Neuronal stem cell (in vitro differentiated cells): Measurements from ENCODE around the gene TMEM205.
"Not testable (repeated sequence)": the region's sequence is repeated elsewhere in the genome, so short reads cannot be mapped to it uniquely, and the experiment has no call there.

Source experiments
- DNase-seq: peaks from one replicate; pipeline ENCODE4 v3.0.0-alpha.2; 2013; ENCODE audit warnings: low spot score
- H2AFZ ChIP-seq: one replicate; pipeline ENCODE4 v1.6.1; 2013; ENCODE audit warnings: mild to moderate bottlenecking, low read length, inconsistent platforms
- H2AK5ac ChIP-seq: 2 replicates; pipeline ENCODE4 v1.6.1; 2013; ENCODE audit warnings: low read depth, mild to moderate bottlenecking, inconsistent platforms, low read length, moderate library complexity, mixed read lengths
- H2BK120ac ChIP-seq: 2 replicates; pipeline ENCODE4 v1.6.1; 2013; ENCODE audit warnings: low read depth, mild to moderate bottlenecking, inconsistent platforms, low read length, moderate library complexity, mixed read lengths
- H2BK12ac ChIP-seq: one replicate; pipeline ENCODE4 v1.6.1; 2013; ENCODE audit warnings: low read length, inconsistent platforms
- H2BK15ac ChIP-seq: 2 replicates; pipeline ENCODE4 v1.6.1; 2013; ENCODE audit warnings: mild to moderate bottlenecking, low read length, inconsistent platforms, mixed read lengths
- H2BK5ac ChIP-seq: one replicate; pipeline ENCODE4 v1.6.1; 2013; ENCODE audit warnings: inconsistent platforms, mild to moderate bottlenecking, low read length, moderate library complexity
- H3K14ac ChIP-seq: one replicate; pipeline ENCODE4 v1.6.1; 2013; ENCODE audit warnings: low read length, inconsistent platforms
- H3K18ac ChIP-seq: 2 replicates; pipeline ENCODE4 v1.6.1; 2013; ENCODE audit warnings: low read length, inconsistent platforms
- H3K23ac ChIP-seq: 2 replicates; pipeline ENCODE4 v1.6.1; 2013; ENCODE audit warnings: low read depth, mild to moderate bottlenecking, mixed read lengths, low read length, inconsistent platforms; ENCODE audit not compliant: poor library complexity
- H3K27ac ChIP-seq: replicated peaks from 3 replicates; pipeline ENCODE4 v1.5.1; 2013; ENCODE audit warnings: low read length, inconsistent platforms
- H3K27me3 ChIP-seq, 3 experiments: 2 replicates each; pipeline ENCODE4 v1.6.1; 2013; ENCODE audit warnings: low read length in 3 of 3, mild to moderate bottlenecking in 2 of 3, inconsistent platforms in 1 of 3, low read depth in 1 of 3, mixed read lengths in 1 of 3, moderate library complexity in 1 of 3; ENCODE audit not compliant: control insufficient read depth in 3 of 3, insufficient read depth in 3 of 3
- H3K36me3 ChIP-seq, 2 donors: replicated peaks in 1 of 2; 2 replicates each; pipeline ENCODE4 v1.6.1; 2013; ENCODE audit warnings: low read length in 2 of 2; ENCODE audit not compliant: control insufficient read depth in 2 of 2, insufficient read depth in 2 of 2
- H3K4ac ChIP-seq: 2 replicates; pipeline ENCODE4 v1.6.1; 2013; ENCODE audit warnings: inconsistent platforms, mild to moderate bottlenecking, low read length, moderate library complexity
- H3K4me1 ChIP-seq, 2 donors: 1 replicate in 1 of 2; 2 replicates in 1 of 2; pipeline ENCODE4 v1.6.1; 2013; ENCODE audit warnings: low read length in 2 of 2, low read depth in 1 of 2; ENCODE audit not compliant: control insufficient read depth in 2 of 2, insufficient read depth in 1 of 2
- H3K4me2 ChIP-seq: one replicate; pipeline ENCODE4 v1.6.1; 2013; ENCODE audit warnings: mild to moderate bottlenecking, low read length, inconsistent platforms; ENCODE audit not compliant: insufficient read depth, poor library complexity, severe bottlenecking
- H3K4me3 ChIP-seq, 2 donors: 2 replicates each; pipeline ENCODE4 v1.5.1; 2013; ENCODE audit warnings: low read length in 2 of 2, mild to moderate bottlenecking in 2 of 2, inconsistent platforms in 1 of 2, moderate library complexity in 1 of 2
- H3K79me1 ChIP-seq: one replicate; pipeline ENCODE4 v1.6.1; 2013; ENCODE audit warnings: low read depth, mild to moderate bottlenecking, inconsistent platforms, low read length, moderate library complexity
- H3K9ac ChIP-seq: one replicate; pipeline ENCODE4 v1.6.1; 2013; ENCODE audit warnings: mild to moderate bottlenecking, low read depth, low read length, inconsistent platforms; ENCODE audit not compliant: poor library complexity
- H3K9me3 ChIP-seq, 2 donors: replicated peaks in 1 of 2; 2 replicates each; pipeline versions ENCODE3 to v1.6.1; 2013; ENCODE audit warnings: low read length in 2 of 2, mild to moderate bottlenecking in 2 of 2, inconsistent platforms in 1 of 2, low read depth in 1 of 2, mixed read lengths in 1 of 2, moderate library complexity in 1 of 2; ENCODE audit not compliant: control insufficient read depth in 2 of 2, insufficient read depth in 1 of 2
- H4K8ac ChIP-seq: one replicate; pipeline ENCODE4 v1.6.1; 2013; ENCODE audit warnings: low read depth, mild to moderate bottlenecking, inconsistent platforms, low read length, moderate library complexity
- H4K91ac ChIP-seq: one replicate; pipeline ENCODE4 v1.6.1; 2013; ENCODE audit warnings: low read length, low read depth, mild to moderate bottlenecking, inconsistent platforms; ENCODE audit not compliant: poor library complexity
- WGBS, 2 donors: extraction: QIAGEN DNeasy Blood & Tissue Kit; methylation state at CpG; one replicate each; pipeline ENCODE4 v1.1.7; 2013; ENCODE audit warnings: missing lambda C conversion rate in 2 of 2, mixed read lengths in 1 of 2; ENCODE audit not compliant: insufficient read length in 2 of 2, insufficient replicate concordance in 1 of 2; ENCODE audit errors: extremely low coverage in 2 of 2; 5-methylcytosine and 5-hydroxymethylcytosine counted together

Gene TMEM205

DNA sequence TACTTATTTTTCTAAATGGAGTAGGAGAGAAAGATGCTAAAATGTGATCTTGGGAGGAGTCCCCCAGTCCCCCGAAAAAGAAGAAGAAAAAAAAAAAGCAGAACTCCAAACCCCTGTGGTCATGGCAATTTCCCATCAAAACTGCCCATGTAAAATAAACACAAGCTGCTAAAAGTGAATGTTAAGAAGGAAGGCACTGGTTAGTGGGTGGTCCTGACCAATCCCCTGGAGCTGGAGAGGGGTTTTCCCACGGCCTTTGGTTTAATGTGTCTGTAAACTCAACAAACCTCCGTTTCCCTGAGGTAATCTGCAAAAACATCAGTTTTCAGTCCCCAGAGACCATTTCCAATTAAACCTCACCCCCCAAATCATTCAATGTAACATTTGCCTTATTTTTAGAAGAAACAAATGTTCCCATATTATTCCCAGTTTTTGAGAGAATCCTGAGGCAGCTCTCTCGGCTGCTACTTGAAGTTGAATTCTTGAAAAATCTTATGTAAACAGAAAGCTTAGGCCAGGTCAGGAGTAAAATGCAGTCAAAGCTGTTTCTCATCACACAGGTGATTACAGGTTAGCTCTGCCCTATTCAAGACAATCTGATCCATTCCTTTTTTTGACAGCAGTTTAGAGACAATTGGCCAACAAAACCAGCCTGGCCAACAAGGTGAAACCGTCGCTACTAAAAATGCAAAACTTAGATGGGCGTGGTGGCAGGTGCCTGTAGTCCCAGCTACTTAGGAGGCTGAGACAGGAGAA, 23.6 kb downstream of the TMEM205 start:
- no peak overlapping the region for H3K4me3 ChIP-seq
- no peak overlapping the region for H2BK120ac ChIP-seq
- H3K4me2 ChIP-seq: no peak overlapping the region
- H2BK5ac ChIP-seq: no peak overlapping the region
- H3K9me3 ChIP-seq: no peaks in the 10 kb centered on the region
- H2BK12ac ChIP-seq: no peak overlapping the region
- H3K9ac ChIP-seq: no peak overlapping the region
- H3K4ac ChIP-seq: no peak overlapping the region
- no peak overlapping the region for H3K14ac ChIP-seq
- H2BK15ac ChIP-seq: no peak overlapping the region
- H2AK5ac ChIP-seq: no peak overlapping the region
- H3K18ac ChIP-seq: no peak overlapping the region
- H3K27ac ChIP-seq: no peak overlapping the region
- peaks cover 0 to 3% of the 10 kb centered on the region in 2 donors for H3K4me1 ChIP-seq
- no peak overlapping the region for H2AFZ ChIP-seq
- peaks cover 2% of the 10 kb centered on the region for H3K79me1 ChIP-seq
- no peaks in the 10 kb centered on the region for H3K27me3 ChIP-seq
- H3K36me3 ChIP-seq: peaks cover 0 to 14% of the 10 kb centered on the region in 2 donors
- no CpG with 5 or more reads among the region's 7 CpGs for WGBS, 2 donors
- no peak overlapping the region for H4K91ac ChIP-seq
- H3K23ac ChIP-seq: no peak overlapping the region
- no peak for DNase-seq
- H4K8ac ChIP-seq: no peak overlapping the region

DNA sequence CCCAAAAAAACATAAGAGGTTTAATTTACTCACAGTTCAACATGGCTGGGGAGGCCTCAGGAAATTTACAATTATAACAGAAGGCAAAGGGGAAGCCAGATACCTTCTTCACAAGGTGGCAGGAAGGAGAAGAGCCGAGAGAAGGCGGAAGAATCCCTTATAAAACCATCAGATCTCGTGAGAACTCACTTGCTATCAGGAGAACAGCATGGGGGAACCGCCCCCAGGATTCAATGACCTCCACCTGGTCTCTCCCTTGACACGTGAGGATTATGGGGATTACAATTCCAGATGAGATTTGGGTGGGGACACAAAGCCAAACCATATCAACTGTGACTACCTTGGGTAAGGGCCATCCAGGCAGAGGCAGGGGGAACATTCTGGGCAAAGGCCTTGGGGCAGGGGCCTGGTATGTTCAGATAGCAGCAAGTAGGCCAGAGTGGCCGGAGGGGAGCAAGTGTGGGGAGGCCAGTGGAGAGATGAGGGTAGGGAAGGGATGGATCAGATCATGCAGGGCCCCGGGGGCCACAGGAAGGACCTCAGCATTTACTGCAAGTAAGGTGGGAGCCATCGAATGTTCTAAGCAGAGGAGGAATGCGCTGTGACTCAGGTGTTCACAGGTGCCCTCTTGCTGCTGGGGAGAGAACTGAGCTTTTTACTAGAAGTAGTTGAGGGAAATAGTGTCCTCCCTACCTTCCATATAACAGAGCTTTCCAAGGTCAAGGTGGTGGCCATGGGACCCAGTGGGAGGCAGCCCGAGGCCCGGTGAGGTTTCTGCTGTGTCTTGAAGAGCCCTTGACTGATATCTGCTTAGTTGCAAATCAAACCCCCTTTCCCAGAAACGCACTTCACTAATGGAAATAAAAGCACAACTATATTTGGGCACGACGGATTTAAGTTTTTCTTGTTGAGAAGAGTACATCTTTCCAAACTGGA, 24.6 kb downstream of the TMEM205 start:
- H2BK120ac ChIP-seq: no peak overlapping the region
- H3K4me3 ChIP-seq: no peak overlapping the region
- no peak overlapping the region for H2BK5ac ChIP-seq
- no peak overlapping the region for H2BK12ac ChIP-seq
- peaks cover 0 to 6% of the 10 kb centered on the region in 2 donors for H3K36me3 ChIP-seq
- H4K8ac ChIP-seq: no peak overlapping the region
- H3K18ac ChIP-seq: no peak overlapping the region
- DNase-seq: no peak
- no peak overlapping the region for H3K14ac ChIP-seq
- no peak overlapping the region for H3K9ac ChIP-seq
- no peak overlapping the region for H3K4ac ChIP-seq
- H3K4me2 ChIP-seq: no peak overlapping the region
- H2AFZ ChIP-seq: no peak overlapping the region
- no peak overlapping the region for H3K27ac ChIP-seq
- H3K9me3 ChIP-seq: no peaks in the 10 kb centered on the region
- no CpG with 5 or more reads among the region's 14 CpGs for WGBS, 2 donors
- H3K4me1 ChIP-seq: peaks cover 0 to 3% of the 10 kb centered on the region in 2 donors
- H3K27me3 ChIP-seq: no peaks in the 10 kb centered on the region
- no peak overlapping the region for H3K23ac ChIP-seq
- no peak overlapping the region for H2BK15ac ChIP-seq
- H3K79me1 ChIP-seq: peaks cover 2% of the 10 kb centered on the region
- H4K91ac ChIP-seq: no peak overlapping the region
- no peak overlapping the region for H2AK5ac ChIP-seq

DNA sequence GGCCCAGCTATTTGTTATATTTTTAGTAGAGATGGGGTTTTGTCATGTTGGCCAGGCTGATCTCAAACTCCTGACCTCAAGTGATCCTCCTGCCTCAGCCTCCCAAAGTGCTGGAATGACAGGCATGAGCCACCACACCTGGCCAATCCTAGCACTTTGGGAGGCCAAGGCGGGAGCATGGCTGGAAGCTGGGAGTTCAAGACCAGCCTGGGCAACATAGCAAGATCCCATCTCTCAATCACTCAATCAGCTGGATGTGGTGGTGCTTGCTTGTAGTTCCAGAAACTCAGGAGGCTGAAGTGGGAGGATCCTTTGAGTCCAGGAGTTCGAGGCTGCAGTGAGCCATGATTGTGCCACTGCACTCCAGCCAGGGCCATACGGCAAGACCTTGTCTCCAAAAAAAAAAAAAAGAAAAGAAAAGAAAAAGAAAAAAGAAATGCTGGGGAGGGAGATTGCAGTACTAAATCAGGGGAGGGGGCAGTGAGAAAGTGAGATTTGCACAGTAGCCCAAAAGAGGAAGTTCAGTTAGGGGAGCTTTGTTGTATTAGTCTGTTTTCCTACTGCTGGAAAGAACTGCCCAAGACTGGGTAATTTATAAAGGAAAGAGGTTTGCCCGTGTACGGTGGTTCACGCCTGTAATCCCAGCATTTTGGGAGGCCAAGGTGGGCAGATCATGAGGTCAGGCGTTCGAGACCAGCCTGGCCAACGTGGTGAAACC, 25.6 kb downstream of the TMEM205 start:
- not testable (repeated sequence) for H2BK5ac ChIP-seq, H2AK5ac ChIP-seq, H2BK15ac ChIP-seq, H4K8ac ChIP-seq, H4K91ac ChIP-seq, H3K79me1 ChIP-seq, H3K4me1 ChIP-seq, H3K23ac ChIP-seq, H3K9me3 ChIP-seq, H3K18ac ChIP-seq, H3K9ac ChIP-seq, H2BK120ac ChIP-seq, H3K27me3 ChIP-seq, H3K4ac ChIP-seq, H3K14ac ChIP-seq, H2AFZ ChIP-seq, H3K27ac ChIP-seq, H2BK12ac ChIP-seq, H3K4me2 ChIP-seq, H3K36me3 ChIP-seq, DNase-seq
- peak overlapping the region in 1 of 2 donors; percentile 2 for H3K4me3 ChIP-seq
- WGBS, 2 donors: no CpG with 5 or more reads among the region's 9 CpGs
